GM23338 (cell line): ENCODE data around the gene RXFP2. TPM values are rescaled to one million over a fixed set of nuclear protein-coding genes. Genes with fewer than 3 reads are reported as not detected.

Source experiments
- ATAC-seq: fragments of 200-7000 bp; cut with Tn5 transposase; 3 replicates; pipeline ENCODE4 v1.9.1; 2020
- DNase-seq: peaks from one replicate; pipeline ENCODE4 v3.0.0-alpha.2; 2015; ENCODE audit warnings: low spot score
- H2AFZ ChIP-seq: fragments of 200-600 bp; sonication (generic); 2 replicates; pipeline ENCODE4 v1.8.0; 2016; ENCODE audit warnings: antibody characterized with exemption, mild to moderate bottlenecking, moderate library complexity
- H3F3A ChIP-seq: fragments of 200-600 bp; sonication (generic); replicated peaks from 2 replicates; pipeline ENCODE4 v1.8.0; 2017; ENCODE audit warnings: antibody characterized with exemption, mixed run types, low read depth
- H3K27ac ChIP-seq: fragments of 200-600 bp; sonication (generic); 2 replicates; pipeline ENCODE4 v1.6.1; 2016; ENCODE audit warnings: low read depth
- H3K27me3 ChIP-seq: fragments of 200-600 bp; sonication (generic); 2 replicates; pipeline ENCODE4 v1.8.0; 2016; ENCODE audit warnings: mild to moderate bottlenecking, mixed run types, moderate library complexity; ENCODE audit not compliant: insufficient read depth
- H3K36me3 ChIP-seq: fragments of 200-600 bp; sonication (generic); 2 replicates; pipeline ENCODE4 v1.8.0; 2016; ENCODE audit warnings: mild to moderate bottlenecking; ENCODE audit not compliant: insufficient read depth
- H3K4me1 ChIP-seq: fragments of 200-600 bp; sonication (generic); 2 replicates; pipeline ENCODE4 v1.8.0; 2016; ENCODE audit warnings: mild to moderate bottlenecking, moderate library complexity; ENCODE audit not compliant: insufficient read depth
- H3K4me2 ChIP-seq: fragments of 200-600 bp; sonication (generic); 2 replicates; pipeline ENCODE4 v1.7.1; 2017; ENCODE audit warnings: mixed run types
- H3K4me3 ChIP-seq: fragments of 200-600 bp; sonication (generic); 2 replicates; pipeline ENCODE4 v1.6.1; 2016; ENCODE audit warnings: mixed run types
- H3K79me2 ChIP-seq: fragments of 200-600 bp; sonication (generic); replicated peaks from 2 replicates; pipeline ENCODE4 v1.8.0; 2017; ENCODE audit warnings: mild to moderate bottlenecking; ENCODE audit not compliant: insufficient read depth
- H3K9me2 ChIP-seq: fragments of 200-600 bp; sonication (generic); 2 replicates; pipeline ENCODE4 v1.8.0; 2017; ENCODE audit not compliant: insufficient read depth
- H4K20me1 ChIP-seq: fragments of 200-600 bp; sonication (generic); replicated peaks from 2 replicates; pipeline ENCODE4 v1.8.0; 2017; ENCODE audit warnings: mild to moderate bottlenecking; ENCODE audit not compliant: insufficient read depth
- H3K27ac Mint-ChIP-seq: 2 replicates; pipeline ENCODE4 v1.8.0; 2020; ENCODE audit warnings: inconsistent platforms, mild to moderate bottlenecking, moderate library complexity, mixed read lengths
- H3K27me3 Mint-ChIP-seq: 3 replicates; pipeline ENCODE4 v1.8.0; 2022; ENCODE audit warnings: low read depth, mild to moderate bottlenecking, moderate library complexity, mixed read lengths, inconsistent platforms; ENCODE audit not compliant: insufficient read depth, poor library complexity
- H3K36me3 Mint-ChIP-seq: 3 replicates; pipeline ENCODE4 v1.8.0; 2021; ENCODE audit warnings: low read depth, mild to moderate bottlenecking, inconsistent platforms, moderate library complexity, mixed read lengths
- H3K4me1 Mint-ChIP-seq: 3 replicates; pipeline ENCODE4 v1.8.0; 2020; ENCODE audit warnings: mild to moderate bottlenecking, inconsistent platforms, mixed read lengths
- H3K4me3 Mint-ChIP-seq: 3 replicates; pipeline ENCODE4 v1.8.0; 2021; ENCODE audit warnings: moderate library complexity, mild to moderate bottlenecking, inconsistent platforms, mixed read lengths
- H3K9me3 Mint-ChIP-seq: 3 replicates; pipeline ENCODE4 v1.8.0; 2020; ENCODE audit warnings: moderate library complexity, mild to moderate bottlenecking, inconsistent platforms, mixed read lengths
- CREB1 ChIP-seq: fragments of 250-450 bp; sonication (Bioruptor Pico); IDR thresholded peaks from 2 replicates; pipeline ENCODE4 v1.5.0; 2020; ENCODE audit warnings: low read depth, mild to moderate bottlenecking, moderate library complexity
- EZH2 ChIP-seq: fragments of 200-600 bp; sonication (generic); IDR thresholded peaks from one replicate; pipeline ENCODE4 v1.8.0; 2017; ENCODE audit warnings: antibody characterized with exemption, mild to moderate bottlenecking, low read depth; ENCODE audit not compliant: unreplicated experiment
- EZH2phosphoT487 ChIP-seq: fragments of 200-600 bp; sonication (generic); IDR thresholded peaks from one replicate; pipeline ENCODE4 v1.8.1; 2018; ENCODE audit warnings: antibody characterized with exemption; ENCODE audit not compliant: unreplicated experiment
- JUNB ChIP-seq: IDR thresholded peaks from one replicate; pipeline ENCODE4 v1.6.1; 2016; ENCODE audit warnings: antibody characterized with exemption; ENCODE audit not compliant: unreplicated experiment
- NANOG ChIP-seq: IDR thresholded peaks from 2 replicates; pipeline ENCODE4 v1.6.1; 2016; ENCODE audit warnings: antibody characterized with exemption, borderline replicate concordance
- POLR2AphosphoS5 ChIP-seq: IDR thresholded peaks from 2 replicates; pipeline ENCODE4 v1.6.1; 2016; ENCODE audit warnings: antibody characterized with exemption, low read depth
- STAT1 ChIP-seq: IDR thresholded peaks from one replicate; pipeline ENCODE4 v1.6.1; 2016; ENCODE audit warnings: antibody characterized with exemption; ENCODE audit not compliant: unreplicated experiment
- ZNF114 ChIP-seq: fragments of 250-450 bp; sonication (Bioruptor Pico); IDR thresholded peaks from 2 replicates; pipeline ENCODE4 v1.5.0; 2020; ENCODE audit warnings: mild to moderate bottlenecking, moderate library complexity
- ZNF331 ChIP-seq: fragments of 250-450 bp; sonication (Bioruptor Pico); IDR thresholded peaks from 2 replicates; pipeline ENCODE4 v1.5.0; 2020; ENCODE audit warnings: low read depth, mild to moderate bottlenecking, moderate library complexity
- polyA plus RNA-seq: library from polyadenylated mRNA; unstranded; fragments of >200 nt; fragmentation: Nextera tagmentation; extraction: Ambion mirVana; gene quantifications from 2 replicates; pipeline ENCODE4 v1.2.1, GENCODE V29; 2016
- total RNA-seq: library from RNA; depleted of rRNA; stranded (reverse); fragments of >200 nt; shearing (Covaris generic); gene quantifications from 2 replicates; pipeline ENCODE4 v1.2.3, GENCODE V29; 2014
- TF ChIP-seq, protein P1 (sequence below): IDR thresholded peaks from 2 replicates; pipeline ENCODE4 v1.6.1; 2016; ENCODE audit warnings: antibody characterized with exemption
- TF ChIP-seq, protein P2 (sequence below): fragments of 250-450 bp; sonication (Bioruptor Pico); IDR thresholded peaks from 2 replicates; pipeline ENCODE4 v1.5.0; 2020; ENCODE audit warnings: mild to moderate bottlenecking, moderate library complexity
- TF ChIP-seq, protein P3 (sequence below), 2 experiments: fragments of 200-600 bp in 1 of 2; sonication (generic) in 1 of 2; conservative IDR thresholded peaks; 2 replicates each; pipeline versions ENCODE4 v1.5.1 to v1.6.1; 2016 to 2017; ENCODE audit warnings: antibody characterized with exemption in 2 of 2, low read depth in 2 of 2, mild to moderate bottlenecking in 2 of 2, moderate library complexity in 1 of 2
- TF ChIP-seq, protein P4 (sequence below): IDR thresholded peaks from one replicate; pipeline ENCODE4 v1.6.1; 2018; ENCODE audit warnings: antibody characterized with exemption; ENCODE audit not compliant: unreplicated experiment

The RXFP2 gene
- total and polyA plus RNA-seq, 2 experiments from 2014 or later, result not detected

- no peaks in the 10 kb centered on the region for H3K4me1 Mint-ChIP-seq
- no peak overlapping the region for H3K4me3 Mint-ChIP-seq
These were observed 64.0 kb downstream of the RXFP2 start for GRCh38 chr13:31803311-31803710.

More at GRCh38 chr13:31803311-31803710, 64.0 kb downstream of the RXFP2 start:
- no peak for TF ChIP-seq CREB1 (CRISPR knock-in tag)
- TF ChIP-seq, protein P1, sequence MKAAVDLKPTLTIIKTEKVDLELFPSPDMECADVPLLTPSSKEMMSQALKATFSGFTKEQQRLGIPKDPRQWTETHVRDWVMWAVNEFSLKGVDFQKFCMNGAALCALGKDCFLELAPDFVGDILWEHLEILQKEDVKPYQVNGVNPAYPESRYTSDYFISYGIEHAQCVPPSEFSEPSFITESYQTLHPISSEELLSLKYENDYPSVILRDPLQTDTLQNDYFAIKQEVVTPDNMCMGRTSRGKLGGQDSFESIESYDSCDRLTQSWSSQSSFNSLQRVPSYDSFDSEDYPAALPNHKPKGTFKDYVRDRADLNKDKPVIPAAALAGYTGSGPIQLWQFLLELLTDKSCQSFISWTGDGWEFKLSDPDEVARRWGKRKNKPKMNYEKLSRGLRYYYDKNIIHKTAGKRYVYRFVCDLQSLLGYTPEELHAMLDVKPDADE, result no peak
- no peak for TF ChIP-seq JUNB
- TF ChIP-seq ZNF331 (CRISPR knock-in tag), result no peak
- TF ChIP-seq POLR2AphosphoS5, result no peak
- TF ChIP-seq, protein P2, sequence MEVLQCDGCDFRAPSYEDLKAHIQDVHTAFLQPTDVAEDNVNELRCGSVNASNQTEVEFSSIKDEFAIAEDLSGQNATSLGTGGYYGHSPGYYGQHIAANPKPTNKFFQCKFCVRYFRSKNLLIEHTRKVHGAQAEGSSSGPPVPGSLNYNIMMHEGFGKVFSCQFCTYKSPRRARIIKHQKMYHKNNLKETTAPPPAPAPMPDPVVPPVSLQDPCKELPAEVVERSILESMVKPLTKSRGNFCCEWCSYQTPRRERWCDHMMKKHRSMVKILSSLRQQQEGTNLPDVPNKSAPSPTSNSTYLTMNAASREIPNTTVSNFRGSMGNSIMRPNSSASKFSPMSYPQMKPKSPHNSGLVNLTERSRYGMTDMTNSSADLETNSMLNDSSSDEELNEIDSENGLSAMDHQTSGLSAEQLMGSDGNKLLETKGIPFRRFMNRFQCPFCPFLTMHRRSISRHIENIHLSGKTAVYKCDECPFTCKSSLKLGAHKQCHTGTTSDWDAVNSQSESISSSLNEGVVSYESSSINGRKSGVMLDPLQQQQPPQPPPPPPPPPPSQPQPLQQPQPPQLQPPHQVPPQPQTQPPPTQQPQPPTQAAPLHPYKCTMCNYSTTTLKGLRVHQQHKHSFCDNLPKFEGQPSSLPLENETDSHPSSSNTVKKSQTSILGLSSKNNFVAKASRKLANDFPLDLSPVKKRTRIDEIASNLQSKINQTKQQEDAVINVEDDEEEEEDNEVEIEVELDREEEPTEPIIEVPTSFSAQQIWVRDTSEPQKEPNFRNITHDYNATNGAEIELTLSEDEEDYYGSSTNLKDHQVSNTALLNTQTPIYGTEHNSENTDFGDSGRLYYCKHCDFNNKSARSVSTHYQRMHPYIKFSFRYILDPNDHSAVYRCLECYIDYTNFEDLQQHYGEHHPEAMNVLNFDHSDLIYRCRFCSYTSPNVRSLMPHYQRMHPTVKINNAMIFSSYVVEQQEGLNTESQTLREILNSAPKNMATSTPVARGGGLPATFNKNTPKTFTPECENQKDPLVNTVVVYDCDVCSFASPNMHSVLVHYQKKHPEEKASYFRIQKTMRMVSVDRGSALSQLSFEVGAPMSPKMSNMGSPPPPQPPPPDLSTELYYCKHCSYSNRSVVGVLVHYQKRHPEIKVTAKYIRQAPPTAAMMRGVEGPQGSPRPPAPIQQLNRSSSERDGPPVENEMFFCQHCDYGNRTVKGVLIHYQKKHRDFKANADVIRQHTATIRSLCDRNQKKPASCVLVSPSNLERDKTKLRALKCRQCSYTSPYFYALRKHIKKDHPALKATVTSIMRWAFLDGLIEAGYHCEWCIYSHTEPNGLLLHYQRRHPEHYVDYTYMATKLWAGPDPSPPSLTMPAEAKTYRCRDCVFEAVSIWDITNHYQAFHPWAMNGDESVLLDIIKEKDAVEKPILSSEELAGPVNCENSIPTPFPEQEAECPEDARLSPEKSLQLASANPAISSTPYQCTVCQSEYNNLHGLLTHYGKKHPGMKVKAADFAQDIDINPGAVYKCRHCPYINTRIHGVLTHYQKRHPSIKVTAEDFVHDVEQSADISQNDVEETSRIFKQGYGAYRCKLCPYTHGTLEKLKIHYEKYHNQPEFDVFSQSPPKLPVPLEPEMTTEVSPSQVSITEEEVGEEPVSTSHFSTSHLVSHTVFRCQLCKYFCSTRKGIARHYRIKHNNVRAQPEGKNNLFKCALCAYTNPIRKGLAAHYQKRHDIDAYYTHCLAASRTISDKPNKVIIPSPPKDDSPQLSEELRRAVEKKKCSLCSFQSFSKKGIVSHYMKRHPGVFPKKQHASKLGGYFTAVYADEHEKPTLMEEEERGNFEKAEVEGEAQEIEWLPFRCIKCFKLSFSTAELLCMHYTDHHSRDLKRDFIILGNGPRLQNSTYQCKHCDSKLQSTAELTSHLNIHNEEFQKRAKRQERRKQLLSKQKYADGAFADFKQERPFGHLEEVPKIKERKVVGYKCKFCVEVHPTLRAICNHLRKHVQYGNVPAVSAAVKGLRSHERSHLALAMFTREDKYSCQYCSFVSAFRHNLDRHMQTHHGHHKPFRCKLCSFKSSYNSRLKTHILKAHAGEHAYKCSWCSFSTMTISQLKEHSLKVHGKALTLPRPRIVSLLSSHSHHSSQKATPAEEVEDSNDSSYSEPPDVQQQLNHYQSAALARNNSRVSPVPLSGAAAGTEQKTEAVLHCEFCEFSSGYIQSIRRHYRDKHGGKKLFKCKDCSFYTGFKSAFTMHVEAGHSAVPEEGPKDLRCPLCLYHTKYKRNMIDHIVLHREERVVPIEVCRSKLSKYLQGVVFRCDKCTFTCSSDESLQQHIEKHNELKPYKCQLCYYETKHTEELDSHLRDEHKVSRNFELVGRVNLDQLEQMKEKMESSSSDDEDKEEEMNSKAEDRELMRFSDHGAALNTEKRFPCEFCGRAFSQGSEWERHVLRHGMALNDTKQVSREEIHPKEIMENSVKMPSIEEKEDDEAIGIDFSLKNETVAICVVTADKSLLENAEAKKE (CRISPR knock-in tag), result no peak
- no peak for TF ChIP-seq STAT1
- TF ChIP-seq ZNF114 (CRISPR knock-in tag), result no peak
- TF ChIP-seq, protein P3, sequence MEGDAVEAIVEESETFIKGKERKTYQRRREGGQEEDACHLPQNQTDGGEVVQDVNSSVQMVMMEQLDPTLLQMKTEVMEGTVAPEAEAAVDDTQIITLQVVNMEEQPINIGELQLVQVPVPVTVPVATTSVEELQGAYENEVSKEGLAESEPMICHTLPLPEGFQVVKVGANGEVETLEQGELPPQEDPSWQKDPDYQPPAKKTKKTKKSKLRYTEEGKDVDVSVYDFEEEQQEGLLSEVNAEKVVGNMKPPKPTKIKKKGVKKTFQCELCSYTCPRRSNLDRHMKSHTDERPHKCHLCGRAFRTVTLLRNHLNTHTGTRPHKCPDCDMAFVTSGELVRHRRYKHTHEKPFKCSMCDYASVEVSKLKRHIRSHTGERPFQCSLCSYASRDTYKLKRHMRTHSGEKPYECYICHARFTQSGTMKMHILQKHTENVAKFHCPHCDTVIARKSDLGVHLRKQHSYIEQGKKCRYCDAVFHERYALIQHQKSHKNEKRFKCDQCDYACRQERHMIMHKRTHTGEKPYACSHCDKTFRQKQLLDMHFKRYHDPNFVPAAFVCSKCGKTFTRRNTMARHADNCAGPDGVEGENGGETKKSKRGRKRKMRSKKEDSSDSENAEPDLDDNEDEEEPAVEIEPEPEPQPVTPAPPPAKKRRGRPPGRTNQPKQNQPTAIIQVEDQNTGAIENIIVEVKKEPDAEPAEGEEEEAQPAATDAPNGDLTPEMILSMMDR (conservative IDR thresholded peaks at IDR 0.05; ENCODE audit: low read depth in 2 of 2), result no peak
- no peak for TF ChIP-seq EZH2
- TF ChIP-seq, protein P4, sequence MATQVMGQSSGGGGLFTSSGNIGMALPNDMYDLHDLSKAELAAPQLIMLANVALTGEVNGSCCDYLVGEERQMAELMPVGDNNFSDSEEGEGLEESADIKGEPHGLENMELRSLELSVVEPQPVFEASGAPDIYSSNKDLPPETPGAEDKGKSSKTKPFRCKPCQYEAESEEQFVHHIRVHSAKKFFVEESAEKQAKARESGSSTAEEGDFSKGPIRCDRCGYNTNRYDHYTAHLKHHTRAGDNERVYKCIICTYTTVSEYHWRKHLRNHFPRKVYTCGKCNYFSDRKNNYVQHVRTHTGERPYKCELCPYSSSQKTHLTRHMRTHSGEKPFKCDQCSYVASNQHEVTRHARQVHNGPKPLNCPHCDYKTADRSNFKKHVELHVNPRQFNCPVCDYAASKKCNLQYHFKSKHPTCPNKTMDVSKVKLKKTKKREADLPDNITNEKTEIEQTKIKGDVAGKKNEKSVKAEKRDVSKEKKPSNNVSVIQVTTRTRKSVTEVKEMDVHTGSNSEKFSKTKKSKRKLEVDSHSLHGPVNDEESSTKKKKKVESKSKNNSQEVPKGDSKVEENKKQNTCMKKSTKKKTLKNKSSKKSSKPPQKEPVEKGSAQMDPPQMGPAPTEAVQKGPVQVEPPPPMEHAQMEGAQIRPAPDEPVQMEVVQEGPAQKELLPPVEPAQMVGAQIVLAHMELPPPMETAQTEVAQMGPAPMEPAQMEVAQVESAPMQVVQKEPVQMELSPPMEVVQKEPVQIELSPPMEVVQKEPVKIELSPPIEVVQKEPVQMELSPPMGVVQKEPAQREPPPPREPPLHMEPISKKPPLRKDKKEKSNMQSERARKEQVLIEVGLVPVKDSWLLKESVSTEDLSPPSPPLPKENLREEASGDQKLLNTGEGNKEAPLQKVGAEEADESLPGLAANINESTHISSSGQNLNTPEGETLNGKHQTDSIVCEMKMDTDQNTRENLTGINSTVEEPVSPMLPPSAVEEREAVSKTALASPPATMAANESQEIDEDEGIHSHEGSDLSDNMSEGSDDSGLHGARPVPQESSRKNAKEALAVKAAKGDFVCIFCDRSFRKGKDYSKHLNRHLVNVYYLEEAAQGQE, result no peak
- no peak for TF ChIP-seq NANOG
- no peak for TF ChIP-seq EZH2phosphoT487
- DNase-seq, result no peak
- no peaks in the 10 kb centered on the region for H3F3A ChIP-seq
- no peaks in the 10 kb centered on the region for H3K79me2 ChIP-seq
- H3K36me3 ChIP-seq, result no peaks in the 10 kb centered on the region
- Mint-ChIP-seq H3K27me3 (no peaks in the 10 kb centered on the region), H3K36me3 (no peaks in the 10 kb centered on the region), H3K9me3 (no peaks in the 10 kb centered on the region; the same call in 2 of the 3 replicates), H3K27ac (no peak overlapping the region)
- H3K4me3 ChIP-seq, result no peak overlapping the region
- no peaks in the 10 kb centered on the region for H4K20me1 ChIP-seq
- H3K4me2 ChIP-seq, result no peak overlapping the region
- no peak for ATAC-seq
- no peak overlapping the region for H2AFZ ChIP-seq
- H3K4me1 ChIP-seq, result no peaks in the 10 kb centered on the region
- no peaks in the 10 kb centered on the region for H3K27me3 ChIP-seq
- H3K9me2 ChIP-seq, result 0 out of 2 replicates have a peak, but pooled peaks cover 11% of the 10 kb centered on the region
- H3K27ac ChIP-seq, result no peak overlapping the region
